Measurements from ENCODE around the gene LPP. TPM values are rescaled to one million over a fixed set of nuclear protein-coding genes. Genes with fewer than 3 reads are reported as not detected.
A peak's percentile ranks its signal among the peaks of the same experiment; 100 is the strongest.

Gene LPP
- total and polyA plus RNA-seq, 2 of the 13 experiments (the other 11 are each of a cell fraction or from before 2014, with no cell fraction given) = 19.2 to 29.9 TPM

- TF ChIP-seq ZNF609 (CRISPR knock-in tag; IDR thresholded peaks at IDR 0.05; ENCODE audit: borderline replicate concordance) (no peak), BRF2 (CRISPR knock-in tag; IDR thresholded peaks at IDR 0.05) (no peak), ZGPAT (CRISPR knock-in tag; IDR thresholded peaks at IDR 0.05) (no peak; the same call in 1 of the 2 replicates), TEAD3 (CRISPR knock-in tag; optimal IDR thresholded peaks at IDR 0.05; ENCODE audit: borderline replicate concordance) (peak; percentile 93), ARNT2 (CRISPR knock-in tag; IDR thresholded peaks at IDR 0.05; ENCODE audit: low read depth) (no peak), MXI1 (IDR thresholded peaks at IDR 0.05; ENCODE audit: borderline replicate concordance, low read depth, low read length) (0 out of 3 replicates have a peak, but pooled peaks have one; percentile 18), REXO4 (CRISPR knock-in tag; IDR thresholded peaks at IDR 0.05; ENCODE audit: borderline replicate concordance) (no peak), KDM2A (CRISPR knock-in tag; IDR thresholded peaks at IDR 0.05; ENCODE audit: borderline replicate concordance, low read depth) (no peak), TFAP4 (IDR thresholded peaks at IDR 0.05; ENCODE audit: borderline replicate concordance, low read depth) (no peak)
- TF ChIP-seq, protein P1, sequence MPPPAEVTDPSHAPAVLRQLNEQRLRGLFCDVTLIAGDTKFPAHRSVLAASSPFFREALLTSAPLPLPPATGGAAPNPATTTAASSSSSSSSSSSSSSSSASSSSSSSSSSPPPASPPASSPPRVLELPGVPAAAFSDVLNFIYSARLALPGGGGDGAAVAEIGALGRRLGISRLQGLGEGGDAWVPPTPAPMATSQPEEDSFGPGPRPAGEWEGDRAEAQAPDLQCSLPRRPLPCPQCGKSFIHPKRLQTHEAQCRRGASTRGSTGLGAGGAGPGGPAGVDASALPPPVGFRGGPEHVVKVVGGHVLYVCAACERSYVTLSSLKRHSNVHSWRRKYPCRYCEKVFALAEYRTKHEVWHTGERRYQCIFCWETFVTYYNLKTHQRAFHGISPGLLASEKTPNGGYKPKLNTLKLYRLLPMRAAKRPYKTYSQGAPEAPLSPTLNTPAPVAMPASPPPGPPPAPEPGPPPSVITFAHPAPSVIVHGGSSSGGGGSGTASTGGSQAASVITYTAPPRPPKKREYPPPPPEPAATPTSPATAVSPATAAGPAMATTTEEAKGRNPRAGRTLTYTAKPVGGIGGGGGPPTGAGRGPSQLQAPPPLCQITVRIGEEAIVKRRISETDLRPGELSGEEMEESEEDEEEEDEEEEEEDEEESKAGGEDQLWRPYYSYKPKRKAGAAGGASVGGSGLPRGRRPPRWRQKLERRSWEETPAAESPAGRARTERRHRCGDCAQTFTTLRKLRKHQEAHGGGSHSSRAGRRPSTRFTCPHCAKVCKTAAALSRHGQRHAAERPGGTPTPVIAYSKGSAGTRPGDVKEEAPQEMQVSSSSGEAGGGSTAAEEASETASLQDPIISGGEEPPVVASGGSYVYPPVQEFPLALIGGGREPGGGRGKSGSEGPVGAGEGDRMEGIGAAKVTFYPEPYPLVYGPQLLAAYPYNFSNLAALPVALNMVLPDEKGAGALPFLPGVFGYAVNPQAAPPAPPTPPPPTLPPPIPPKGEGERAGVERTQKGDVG (CRISPR knock-in tag; IDR thresholded peaks at IDR 0.05; ENCODE audit: borderline replicate concordance) = no peak
- TF ChIP-seq, protein P2, sequence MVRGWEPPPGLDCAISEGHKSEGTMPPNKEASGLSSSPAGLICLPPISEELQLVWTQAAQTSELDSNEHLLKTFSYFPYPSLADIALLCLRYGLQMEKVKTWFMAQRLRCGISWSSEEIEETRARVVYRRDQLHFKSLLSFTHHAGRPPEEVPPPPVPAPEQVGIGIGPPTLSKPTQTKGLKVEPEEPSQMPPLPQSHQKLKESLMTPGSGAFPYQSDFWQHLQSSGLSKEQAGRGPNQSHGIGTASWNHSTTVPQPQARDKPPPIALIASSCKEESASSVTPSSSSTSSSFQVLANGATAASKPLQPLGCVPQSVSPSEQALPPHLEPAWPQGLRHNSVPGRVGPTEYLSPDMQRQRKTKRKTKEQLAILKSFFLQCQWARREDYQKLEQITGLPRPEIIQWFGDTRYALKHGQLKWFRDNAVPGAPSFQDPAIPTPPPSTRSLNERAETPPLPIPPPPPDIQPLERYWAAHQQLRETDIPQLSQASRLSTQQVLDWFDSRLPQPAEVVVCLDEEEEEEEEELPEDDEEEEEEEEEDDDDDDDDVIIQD (CRISPR knock-in tag; IDR thresholded peaks at IDR 0.05; ENCODE audit: low read depth) = peak; percentile 94; the same call in 1 of the 2 replicates
Measured at GRCh38 chr3:188546835-188547670, 393.1 kb downstream of the LPP start (continued).
